Neural crest cell (in vitro differentiated cells): Measurements from ENCODE around the gene SH3PXD2B. TPM values are rescaled to one million over a fixed set of nuclear protein-coding genes. Genes with fewer than 3 reads are reported as not detected.

Source experiments
- DNase-seq: peaks from one replicate; pipeline ENCODE4 v3.0.0; 2021; ENCODE audit warnings: low read depth, mixed read lengths, low spot score
- H3K27ac Mint-ChIP-seq: one replicate; pipeline ENCODE4 v1.8.0; 2021; ENCODE audit warnings: mild to moderate bottlenecking, mixed read lengths; ENCODE audit not compliant: unreplicated experiment
- H3K27me3 Mint-ChIP-seq: 2 replicates; pipeline ENCODE4 v1.8.0; 2021; ENCODE audit warnings: low read depth, mild to moderate bottlenecking, mixed read lengths
- H3K36me3 Mint-ChIP-seq: 2 replicates; pipeline ENCODE4 v1.8.0; 2021; ENCODE audit warnings: low read depth, mild to moderate bottlenecking, mixed read lengths
- H3K4me1 Mint-ChIP-seq: 2 replicates; pipeline ENCODE4 v1.8.0; 2021; ENCODE audit warnings: mixed read lengths
- H3K4me3 Mint-ChIP-seq: one replicate; pipeline ENCODE4 v1.8.0; 2021; ENCODE audit warnings: mild to moderate bottlenecking, mixed read lengths
- H3K9me3 Mint-ChIP-seq: 2 replicates; pipeline ENCODE4 v1.8.0; 2021; ENCODE audit warnings: mixed read lengths
- total RNA-seq: library from RNA; stranded (reverse); gene quantifications from 2 replicates; pipeline ENCODE4 v1.2.1, GENCODE V29; 2021
- TF ChIP-seq, protein P1 (sequence below): fragments of 200-600 bp; sonication (generic); conservative IDR thresholded peaks from 2 replicates; pipeline ENCODE4 v1.5.0; 2021; ENCODE audit warnings: antibody characterized with exemption, mild to moderate bottlenecking

SH3PXD2B gene
- total RNA-seq, 1 donor from 2014 or later = 86.1 TPM

DNA sequence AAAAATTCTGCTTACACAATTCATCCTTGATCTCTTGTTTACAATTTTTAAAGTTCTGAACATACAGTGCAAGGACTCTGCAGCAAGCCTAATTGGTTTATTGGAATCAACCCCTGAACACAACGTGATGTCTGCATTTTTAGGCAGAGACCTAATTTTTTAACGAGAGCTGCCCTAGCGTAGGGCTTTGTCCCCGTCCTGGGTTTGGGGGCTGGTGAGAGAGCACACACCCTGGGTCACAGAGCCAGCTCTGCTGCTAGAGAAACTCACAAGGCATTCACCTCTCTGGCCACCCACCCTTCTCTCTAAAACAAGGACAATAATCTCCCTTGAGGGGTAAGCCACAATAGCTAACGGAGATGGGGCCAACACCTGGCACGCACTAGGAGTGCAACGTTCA, 28.2 kb downstream of the SH3PXD2B start:
- H3K4me1 Mint-ChIP-seq = peaks cover 33% of the 10 kb centered on the region
- TF ChIP-seq, protein P1, sequence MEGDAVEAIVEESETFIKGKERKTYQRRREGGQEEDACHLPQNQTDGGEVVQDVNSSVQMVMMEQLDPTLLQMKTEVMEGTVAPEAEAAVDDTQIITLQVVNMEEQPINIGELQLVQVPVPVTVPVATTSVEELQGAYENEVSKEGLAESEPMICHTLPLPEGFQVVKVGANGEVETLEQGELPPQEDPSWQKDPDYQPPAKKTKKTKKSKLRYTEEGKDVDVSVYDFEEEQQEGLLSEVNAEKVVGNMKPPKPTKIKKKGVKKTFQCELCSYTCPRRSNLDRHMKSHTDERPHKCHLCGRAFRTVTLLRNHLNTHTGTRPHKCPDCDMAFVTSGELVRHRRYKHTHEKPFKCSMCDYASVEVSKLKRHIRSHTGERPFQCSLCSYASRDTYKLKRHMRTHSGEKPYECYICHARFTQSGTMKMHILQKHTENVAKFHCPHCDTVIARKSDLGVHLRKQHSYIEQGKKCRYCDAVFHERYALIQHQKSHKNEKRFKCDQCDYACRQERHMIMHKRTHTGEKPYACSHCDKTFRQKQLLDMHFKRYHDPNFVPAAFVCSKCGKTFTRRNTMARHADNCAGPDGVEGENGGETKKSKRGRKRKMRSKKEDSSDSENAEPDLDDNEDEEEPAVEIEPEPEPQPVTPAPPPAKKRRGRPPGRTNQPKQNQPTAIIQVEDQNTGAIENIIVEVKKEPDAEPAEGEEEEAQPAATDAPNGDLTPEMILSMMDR = no peak
- H3K9me3 Mint-ChIP-seq = no peaks in the 10 kb centered on the region
- H3K27ac Mint-ChIP-seq = no peak overlapping the region
- DNase-seq = no peak
- H3K27me3 Mint-ChIP-seq = no peaks in the 10 kb centered on the region
- H3K36me3 Mint-ChIP-seq = peaks cover 11% of the 10 kb centered on the region
- no peak overlapping the region for H3K4me3 Mint-ChIP-seq

DNA sequence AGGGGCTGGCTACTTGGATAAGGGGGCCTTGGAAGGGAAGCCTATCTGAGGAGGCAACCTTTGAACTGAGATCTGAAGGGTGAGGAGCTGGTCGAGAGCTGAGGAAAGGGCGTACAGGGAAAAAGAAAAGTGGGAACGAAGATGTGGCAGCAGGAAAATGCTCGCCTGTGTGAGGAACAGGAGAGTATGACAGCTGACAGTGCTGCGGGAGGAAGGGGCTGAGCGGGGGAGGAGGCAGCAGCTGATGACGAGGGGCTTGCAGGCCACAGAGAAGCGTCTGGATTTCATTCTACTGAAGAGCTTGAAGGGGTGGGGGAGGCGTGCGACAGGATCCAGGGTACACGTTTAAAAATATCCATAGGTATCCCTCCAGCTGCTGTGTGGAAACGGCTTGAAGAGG, 28.9 kb downstream of the SH3PXD2B start:
- TF ChIP-seq, protein P1 = no peak
- H3K36me3 Mint-ChIP-seq = peaks cover 11% of the 10 kb centered on the region
- peaks cover 34% of the 10 kb centered on the region for H3K4me1 Mint-ChIP-seq
- no peak for DNase-seq
- H3K27ac Mint-ChIP-seq = peak overlapping the region; percentile 60
- no peak overlapping the region for H3K4me3 Mint-ChIP-seq
- no peaks in the 10 kb centered on the region for H3K27me3 Mint-ChIP-seq
- H3K9me3 Mint-ChIP-seq = no peaks in the 10 kb centered on the region

DNA sequence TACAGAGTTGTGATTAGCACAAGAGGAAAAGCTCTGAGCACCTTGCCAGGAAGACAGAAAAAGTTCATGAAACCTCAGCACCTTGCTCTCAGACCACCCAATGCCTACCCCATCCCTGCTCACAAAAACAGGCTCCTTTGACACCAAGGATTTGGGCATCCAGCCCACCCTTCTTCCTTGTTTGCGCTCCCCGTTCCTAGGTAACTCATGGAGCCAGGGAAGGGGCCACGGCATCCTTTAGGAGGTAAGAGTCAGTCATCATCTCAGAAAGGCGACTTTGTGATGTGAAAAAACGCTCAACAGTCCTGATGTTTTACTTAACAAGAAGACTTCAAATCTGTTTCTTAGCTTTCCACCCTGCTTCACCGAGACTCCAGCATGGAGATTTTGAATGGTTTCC, 29.5 kb downstream of the SH3PXD2B start:
- Mint-ChIP-seq H3K9me3 (no peaks in the 10 kb centered on the region), H3K27me3 (no peaks in the 10 kb centered on the region), H3K4me1 (peaks cover 34% of the 10 kb centered on the region), H3K4me3 (no peak overlapping the region), H3K27ac (peak overlapping the region; percentile 60), H3K36me3 (peaks cover 11% of the 10 kb centered on the region)
- TF ChIP-seq, protein P1 = no peak
- DNase-seq = no peak

DNA sequence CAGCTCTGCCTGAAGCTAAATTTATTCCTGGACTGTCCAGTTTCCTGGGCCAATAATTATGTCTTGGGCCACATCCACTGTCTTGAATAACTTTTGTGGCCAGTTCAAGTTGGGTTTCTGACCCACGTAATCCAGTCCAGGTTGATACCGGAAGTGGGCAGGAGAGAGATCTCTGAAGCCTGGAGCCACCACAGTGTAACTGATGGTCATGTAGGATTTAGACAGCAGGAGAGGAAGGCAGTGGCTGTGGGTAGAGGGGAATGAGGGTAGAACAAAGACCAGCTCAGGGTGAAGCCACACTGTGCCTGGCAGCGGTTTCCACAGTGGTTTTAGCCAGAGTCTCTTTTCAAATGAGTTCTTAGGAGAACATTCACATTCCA, 30.2 kb downstream of the SH3PXD2B start:
- no peak for DNase-seq
- Mint-ChIP-seq H3K27ac (no peak overlapping the region), H3K4me3 (no peak overlapping the region), H3K36me3 (peaks cover 11% of the 10 kb centered on the region), H3K27me3 (no peaks in the 10 kb centered on the region), H3K4me1 (peaks cover 37% of the 10 kb centered on the region), H3K9me3 (no peaks in the 10 kb centered on the region)
- TF ChIP-seq, protein P1 = no peak

DNA sequence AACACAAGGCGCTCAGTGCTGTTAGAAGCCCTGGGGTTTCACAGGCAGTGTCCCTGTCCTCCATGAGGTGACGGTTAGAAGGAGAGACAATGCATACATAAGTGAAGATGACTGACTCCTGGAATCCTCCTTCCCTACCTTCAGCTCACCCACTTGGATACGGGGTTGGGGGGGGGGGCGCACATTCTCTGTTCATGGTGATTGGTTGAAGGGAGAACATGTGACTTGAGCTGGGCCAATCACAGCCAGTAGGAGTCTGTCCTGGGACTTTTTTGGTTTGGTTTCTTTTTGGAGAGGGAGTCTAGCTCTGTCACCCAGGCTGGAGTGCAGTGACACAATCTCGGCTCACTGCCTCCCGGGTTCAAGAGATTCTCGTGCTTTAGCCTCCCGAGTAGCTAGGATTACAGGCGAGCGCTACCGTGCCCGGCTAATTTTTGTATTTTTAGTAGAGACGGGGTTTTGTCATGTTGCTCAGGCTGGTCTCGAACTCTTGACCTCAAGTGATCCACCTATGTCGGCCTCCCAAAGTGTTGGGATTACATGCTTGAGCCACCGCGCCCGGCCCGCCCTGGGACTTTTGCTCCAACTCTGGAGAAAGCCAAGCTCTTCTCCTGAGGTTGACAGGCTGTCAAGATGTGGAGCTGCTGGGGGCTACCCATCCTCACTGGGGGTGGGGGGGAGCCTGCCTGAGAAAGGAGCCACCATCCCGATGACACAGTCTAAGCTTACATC, 30.8 kb downstream of the SH3PXD2B start:
- H3K9me3 Mint-ChIP-seq = no peaks in the 10 kb centered on the region
- peaks cover 9% of the 10 kb centered on the region for H3K36me3 Mint-ChIP-seq
- H3K4me1 Mint-ChIP-seq = peaks cover 38% of the 10 kb centered on the region

More for the DNA sequence above, 30.8 kb downstream of the SH3PXD2B start:
- Mint-ChIP-seq H3K27me3 (no peaks in the 10 kb centered on the region), H3K4me3 (no peak overlapping the region), H3K27ac (no peak overlapping the region)
- TF ChIP-seq, protein P1 = no peak
- no peak for DNase-seq
